GM18505 (cell line): ENCODE measurements around the gene CLCN5.

Experiments
- ATAC-seq: cut with Tn5 transposase; IDR thresholded peaks from one replicate; pipeline ENCODE4 v1.9.1; 2021; ENCODE audit not compliant: unreplicated experiment
- POLR2A ChIP-seq: IDR thresholded peaks from 4 replicates; pipeline ENCODE4 v1.6.1; 2011; ENCODE audit warnings: borderline replicate concordance; ENCODE audit not compliant: insufficient read depth, insufficient read length; ENCODE audit errors: extremely low read depth

CLCN5 gene

GRCh38 chrX:50099331-50099730 lies 176.9 kb downstream of the CLCN5 start:
- ATAC-seq: no peak
- TF ChIP-seq POLR2A: no peak

- TF ChIP-seq POLR2A: no peak
- ATAC-seq: no peak
Observed at GRCh38 chrX:50100188-50100587, 177.8 kb downstream of the CLCN5 start.

- TF ChIP-seq POLR2A: no peak
- no peak for ATAC-seq
Observed at GRCh38 chrX:50103176-50103575, 180.8 kb downstream of the CLCN5 start.

GRCh38 chrX:50103866-50104566 lies 181.6 kb downstream of the CLCN5 start:
- no peak for ATAC-seq
- no peak for TF ChIP-seq POLR2A

GRCh38 chrX:50106051-50106675 lies 183.8 kb downstream of the CLCN5 start:
- TF ChIP-seq POLR2A: no peak
- no peak for ATAC-seq

- no peak for TF ChIP-seq POLR2A
- no peak for ATAC-seq
Observed at GRCh38 chrX:50107470-50107869, 185.1 kb downstream of the CLCN5 start.

GRCh38 chrX:50108264-50108663 lies 185.9 kb downstream of the CLCN5 start:
- no peak for TF ChIP-seq POLR2A
- ATAC-seq: no peak

GRCh38 chrX:50111742-50112141 lies 189.3 kb downstream of the CLCN5 start:
- no peak for ATAC-seq
- TF ChIP-seq POLR2A: no peak

- no peak for TF ChIP-seq POLR2A
- no peak for ATAC-seq
Observed at GRCh38 chrX:50114113-50114512, 191.7 kb downstream of the CLCN5 start.

- no peak for TF ChIP-seq POLR2A
- no peak for ATAC-seq
Observed at GRCh38 chrX:50115973-50116372, 193.6 kb downstream of the CLCN5 start.

GRCh38 chrX:50117476-50117875 lies 195.1 kb downstream of the CLCN5 start:
- no peak for ATAC-seq
- no peak for TF ChIP-seq POLR2A

- no peak for TF ChIP-seq POLR2A
- no peak for ATAC-seq
Observed at GRCh38 chrX:50125480-50125879, 203.1 kb downstream of the CLCN5 start.

GRCh38 chrX:50147972-50148371 lies 225.6 kb downstream of the CLCN5 start:
- ATAC-seq: no peak
- no peak for TF ChIP-seq POLR2A
